Adrenal gland (tissue), 5 donors: ENCODE data around the gene KCNK7.

Source experiments
- POLR2A ChIP-seq, 2 donors: fragments of 450-650 bp; IDR thresholded peaks; one replicate each; pipeline ENCODE4 v1.6.1; 2017; ENCODE audit warnings: antibody characterized with exemption in 2 of 2, mild to moderate bottlenecking in 2 of 2, moderate library complexity in 1 of 2
- TF ChIP-seq, protein P1 (sequence below), 6 experiments: fragments of 450-650 bp in 4 of 6; fragments of 200-600 bp in 2 of 6; sonication (generic) in 1 of 6; IDR thresholded peaks; 1 replicate in 5 of 6; 2 replicates in 1 of 6; pipeline versions ENCODE4 v1.5.1 to v1.8.0; 2016 to 2021; ENCODE audit warnings: antibody characterized with exemption in 6 of 6, mild to moderate bottlenecking in 2 of 6, moderate library complexity in 1 of 6
- donor health status: DM: no; HTN: no; CAD: no.

DNA sequence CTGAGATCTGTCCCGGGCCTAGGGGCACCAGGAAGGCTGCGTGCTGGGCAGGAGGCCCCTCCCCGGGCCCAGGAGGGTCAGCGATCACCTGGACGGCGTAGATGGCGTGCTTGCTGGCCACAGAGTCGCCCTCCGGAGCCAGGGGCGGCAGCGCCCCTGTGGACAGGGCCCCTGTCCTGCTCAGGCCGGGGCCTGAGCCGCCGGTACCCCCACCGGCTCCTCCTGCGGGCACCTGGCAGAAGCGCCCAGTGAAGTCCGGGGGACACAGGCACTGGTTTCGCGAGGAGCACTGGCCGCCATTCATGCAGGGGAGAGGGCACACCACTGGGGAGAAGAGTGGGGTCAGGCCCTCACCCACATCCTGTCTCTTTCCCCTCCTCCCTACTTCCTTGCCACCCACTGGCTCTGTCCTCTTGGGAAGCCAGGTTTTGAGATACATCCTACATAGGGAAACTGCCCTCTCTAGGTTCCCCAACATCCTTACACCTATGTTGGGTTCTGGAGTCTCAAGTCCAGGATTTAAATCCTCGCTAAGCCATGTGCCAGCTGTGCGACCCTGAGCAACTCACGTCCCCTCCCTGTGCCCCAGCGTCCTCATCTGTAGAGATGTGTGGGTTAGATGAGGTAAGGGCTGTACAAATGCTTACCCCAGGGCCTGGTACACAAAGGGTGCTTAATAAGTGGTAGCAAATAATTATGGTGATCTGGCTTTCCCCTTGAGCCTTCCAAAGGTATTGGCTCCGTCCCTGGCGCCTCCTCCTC lies 41.4 kb downstream of the KCNK7 start:
- TF ChIP-seq, protein P1, sequence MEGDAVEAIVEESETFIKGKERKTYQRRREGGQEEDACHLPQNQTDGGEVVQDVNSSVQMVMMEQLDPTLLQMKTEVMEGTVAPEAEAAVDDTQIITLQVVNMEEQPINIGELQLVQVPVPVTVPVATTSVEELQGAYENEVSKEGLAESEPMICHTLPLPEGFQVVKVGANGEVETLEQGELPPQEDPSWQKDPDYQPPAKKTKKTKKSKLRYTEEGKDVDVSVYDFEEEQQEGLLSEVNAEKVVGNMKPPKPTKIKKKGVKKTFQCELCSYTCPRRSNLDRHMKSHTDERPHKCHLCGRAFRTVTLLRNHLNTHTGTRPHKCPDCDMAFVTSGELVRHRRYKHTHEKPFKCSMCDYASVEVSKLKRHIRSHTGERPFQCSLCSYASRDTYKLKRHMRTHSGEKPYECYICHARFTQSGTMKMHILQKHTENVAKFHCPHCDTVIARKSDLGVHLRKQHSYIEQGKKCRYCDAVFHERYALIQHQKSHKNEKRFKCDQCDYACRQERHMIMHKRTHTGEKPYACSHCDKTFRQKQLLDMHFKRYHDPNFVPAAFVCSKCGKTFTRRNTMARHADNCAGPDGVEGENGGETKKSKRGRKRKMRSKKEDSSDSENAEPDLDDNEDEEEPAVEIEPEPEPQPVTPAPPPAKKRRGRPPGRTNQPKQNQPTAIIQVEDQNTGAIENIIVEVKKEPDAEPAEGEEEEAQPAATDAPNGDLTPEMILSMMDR (IDR thresholded peaks at IDR 0.05), result no peak
- TF ChIP-seq POLR2A (IDR thresholded peaks at IDR 0.05), result no peak
